Upper lobe of right lung (tissue), 1 donor: Measurements from ENCODE around the gene ZCCHC14. TPM values are rescaled to one million over a fixed set of nuclear protein-coding genes. Genes with fewer than 3 reads are reported as not detected.

ENCODE experiments used
- ATAC-seq: fragments of 200-7000 bp; cut with Tn5 transposase; one replicate; pipeline ENCODE4 v1.9.1; 2020; ENCODE audit warnings: mild to moderate bottlenecking, moderate library complexity
- DNase-seq: peaks from one replicate; pipeline ENCODE4 v3.0.0-alpha.2; 2020
- H3K27ac ChIP-seq: fragments of 200-600 bp; one replicate; pipeline ENCODE4 v1.8.0; 2022
- H3K27me3 ChIP-seq: fragments of 200-600 bp; one replicate; pipeline ENCODE4 v1.8.0; 2022; ENCODE audit warnings: mild to moderate bottlenecking
- H3K36me3 ChIP-seq: fragments of 200-600 bp; one replicate; pipeline ENCODE4 v1.8.0; 2022
- H3K4me1 ChIP-seq: fragments of 200-600 bp; one replicate; pipeline ENCODE4 v1.8.0; 2022
- H3K4me3 ChIP-seq: fragments of 200-600 bp; one replicate; pipeline ENCODE4 v1.8.0; 2022; ENCODE audit warnings: mild to moderate bottlenecking
- H3K9me3 ChIP-seq: fragments of 200-600 bp; one replicate; pipeline ENCODE4 v1.8.0; 2022
- CTCF ChIP-seq: fragments of 200-600 bp; IDR thresholded peaks from one replicate; pipeline ENCODE4 v1.8.0; 2022; ENCODE audit warnings: antibody characterized with exemption
- intact Hi-C: fragments of 100-400 bp; cut with DNase I; formaldehyde crosslinking; loops from one replicate; pipeline ENCODE4 v1.11.0; 2022
- total RNA-seq: library from RNA; stranded (reverse); fragmentation: NEBNext Ultra II Directional; extraction: Animal tissue kit (Norgen Biotek cat#: 25700); gene quantifications from one replicate; pipeline ENCODE4 v1.2.1, GENCODE V29; 2021
- donor health status: DM: no; HTN: yes; CAD: no; lungs with severe emphysema.

The ZCCHC14 gene
- total RNA-seq, 1 donor from 2014 or later, result 27.2 TPM

- no peak for DNase-seq
Measured at GRCh38 chr16:87422106-87422505, 70.7 kb downstream of the ZCCHC14 start.

DNA sequence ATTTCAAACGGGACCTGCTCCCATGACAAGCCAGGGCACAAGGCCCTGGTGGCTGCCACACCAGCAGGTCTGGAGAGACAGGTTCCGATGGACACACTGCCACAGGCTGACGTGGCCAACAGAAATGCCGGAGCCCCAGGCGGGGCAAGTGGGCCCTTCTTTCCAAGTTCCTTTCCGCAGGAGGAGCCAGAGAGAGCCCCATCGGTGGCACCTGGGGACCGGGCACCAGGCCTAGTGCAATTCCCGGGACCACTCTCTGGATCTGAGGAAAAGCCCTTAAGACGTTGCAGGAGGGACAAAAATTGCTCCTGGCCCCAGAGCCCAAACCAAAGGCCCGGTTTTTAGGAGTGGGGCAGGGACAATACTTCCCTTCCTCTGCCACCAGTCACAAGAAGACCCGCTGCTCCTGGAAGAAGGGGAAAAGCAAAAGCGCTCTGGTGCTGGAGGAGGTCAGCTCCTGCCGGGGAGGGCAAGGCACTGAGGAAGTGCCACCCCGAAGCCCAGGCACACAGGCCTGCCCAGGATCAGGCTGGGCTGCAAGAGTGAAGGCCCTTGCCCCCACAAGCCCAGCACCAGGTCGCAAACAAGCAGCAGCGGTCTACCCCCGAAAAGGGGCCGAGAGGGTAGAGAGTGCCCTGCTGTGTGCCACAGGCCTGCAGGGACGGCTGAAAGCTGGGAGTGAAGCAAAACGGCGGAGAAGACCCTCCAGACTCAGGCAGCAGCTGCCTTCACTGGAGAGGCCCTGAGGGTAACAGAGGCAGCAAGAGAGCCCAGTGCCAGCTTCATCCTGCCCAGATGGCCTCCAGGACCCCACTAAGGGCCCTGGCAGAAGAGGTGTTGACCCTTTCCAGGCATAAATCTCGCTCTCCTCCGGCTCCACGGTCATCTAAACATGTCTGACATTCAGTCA, 71.6 kb downstream of the ZCCHC14 start:
- no peak for TF ChIP-seq CTCF
- H3K4me3 ChIP-seq, result no peak overlapping the region
- no peaks in the 10 kb centered on the region for H3K9me3 ChIP-seq
- intact Hi-C loops, result no loop called here
- no peaks in the 10 kb centered on the region for H3K27me3 ChIP-seq
- no peaks in the 10 kb centered on the region for H3K4me1 ChIP-seq
- DNase-seq (no peak), ATAC-seq (no peak)
- H3K36me3 ChIP-seq, result peaks cover 78% of the 10 kb centered on the region
- H3K27ac ChIP-seq, result no peak overlapping the region

More at GRCh38 chr16:87422106-87422505, 70.7 kb downstream of the ZCCHC14 start:
- H3K36me3 ChIP-seq, result peaks cover 70% of the 10 kb centered on the region
- no peak for ATAC-seq
- H3K9me3 ChIP-seq, result no peaks in the 10 kb centered on the region
- H3K27me3 ChIP-seq, result no peaks in the 10 kb centered on the region
- no peak overlapping the region for H3K4me3 ChIP-seq
- no peak overlapping the region for H3K27ac ChIP-seq
- no peaks in the 10 kb centered on the region for H3K4me1 ChIP-seq
- TF ChIP-seq CTCF, result no peak
- intact Hi-C loops, result no loop called here

DNA sequence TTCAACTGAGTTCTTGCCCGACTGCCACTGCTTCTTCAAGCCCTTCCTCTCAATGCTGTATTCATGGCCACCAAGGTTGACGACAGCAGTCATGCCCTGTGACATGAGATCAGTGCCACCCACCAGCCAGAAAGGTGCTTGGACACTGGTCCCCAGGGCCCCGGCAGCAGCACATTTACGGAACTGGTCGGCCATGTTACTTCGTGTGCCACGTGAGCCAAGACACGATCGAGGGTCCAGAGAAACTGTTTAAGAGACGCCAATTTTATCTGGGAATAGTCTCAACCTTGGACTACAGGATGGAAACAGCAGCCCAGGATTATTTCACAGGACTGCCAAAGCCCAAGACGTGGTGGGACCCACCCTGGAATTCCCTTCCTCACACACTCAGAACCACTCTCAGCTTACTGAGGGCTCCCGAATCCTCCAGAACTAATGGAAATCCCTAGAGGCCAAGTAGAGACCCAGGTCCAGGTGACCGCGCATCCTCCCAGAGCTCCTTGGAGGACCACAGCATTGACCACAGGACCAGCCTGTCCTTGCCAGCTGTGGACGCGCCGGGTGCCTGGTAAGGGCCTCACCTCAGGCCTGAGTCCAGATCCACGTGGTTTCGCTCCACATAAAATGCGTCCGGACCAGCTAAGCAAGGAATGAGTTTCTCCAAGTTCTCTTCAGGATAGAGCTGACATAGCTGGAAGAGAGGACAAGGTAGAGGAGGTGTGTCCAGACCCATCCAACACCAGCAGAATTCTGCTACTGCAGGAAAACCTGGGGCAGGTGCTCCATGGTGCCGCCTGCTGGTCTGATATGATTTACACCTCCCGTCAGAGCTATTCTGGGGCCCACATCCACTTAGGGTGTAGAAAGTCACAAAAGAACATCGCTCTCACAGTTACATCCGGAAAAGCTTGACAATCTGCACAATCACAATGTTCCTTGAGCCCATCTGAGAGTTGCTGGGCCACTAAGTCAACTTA, 72.5 kb downstream of the ZCCHC14 start:
- intact Hi-C loops, result no loop called here
- DNase-seq (no peak), ATAC-seq (no peak)
- Histone ChIP-seq H3K27ac (no peak overlapping the region), H3K4me3 (no peak overlapping the region), H3K27me3 (no peaks in the 10 kb centered on the region), H3K4me1 (no peaks in the 10 kb centered on the region), H3K9me3 (no peaks in the 10 kb centered on the region), H3K36me3 (peaks cover 87% of the 10 kb centered on the region)
- TF ChIP-seq CTCF, result peak; percentile 5

DNA sequence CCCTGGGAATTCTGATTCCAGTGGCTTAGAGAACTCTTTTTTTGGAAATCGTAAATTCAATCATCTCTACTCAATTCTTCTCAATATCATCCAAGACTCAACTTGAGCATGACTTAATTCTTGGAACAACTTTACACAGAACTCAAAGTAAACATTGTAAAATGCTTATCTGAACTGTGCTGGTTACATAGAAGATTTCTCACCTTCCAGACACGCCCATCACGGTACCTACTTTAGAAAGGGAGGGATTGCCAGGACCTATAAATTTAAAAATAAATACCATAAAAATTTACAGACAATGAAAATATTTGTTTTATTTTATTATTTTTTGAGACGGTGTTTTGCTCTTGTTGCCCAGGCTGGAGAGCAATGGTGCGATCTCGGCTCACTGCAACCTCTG, 74.2 kb downstream of the ZCCHC14 start:
- Histone ChIP-seq H3K4me1 (no peaks in the 10 kb centered on the region), H3K27me3 (no peaks in the 10 kb centered on the region), H3K27ac (no peak overlapping the region), H3K36me3 (peaks cover 95% of the 10 kb centered on the region), H3K4me3 (no peak overlapping the region), H3K9me3 (no peaks in the 10 kb centered on the region)
- TF ChIP-seq CTCF, result no peak
- DNase-seq (no peak), ATAC-seq (no peak)
- intact Hi-C loops, result loop anchor here (10.0 kb wide), 1 partner anchor 216 kb away; no protein-coding TSS in a partner anchor

DNA sequence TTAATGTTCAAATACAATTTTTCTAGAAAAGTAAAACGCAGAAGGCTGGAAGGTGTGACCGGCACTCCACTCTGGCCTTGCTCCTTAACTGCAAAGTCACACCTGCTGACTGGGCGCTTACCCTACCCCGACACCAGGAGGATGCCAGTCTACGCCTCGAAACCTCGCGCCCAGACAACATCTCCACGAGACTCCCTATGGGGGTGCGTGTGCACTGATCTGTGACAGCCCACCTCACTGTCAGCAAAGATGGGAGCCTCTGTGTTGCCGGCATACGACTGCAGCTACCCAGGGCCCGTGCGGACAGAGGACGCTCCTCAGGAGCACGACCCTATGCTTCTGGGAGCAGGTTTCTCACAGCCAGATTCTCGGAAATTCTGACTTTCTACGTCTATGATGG, 74.6 kb downstream of the ZCCHC14 start:
- no peak for TF ChIP-seq CTCF
- Histone ChIP-seq H3K27me3 (no peaks in the 10 kb centered on the region), H3K27ac (no peak overlapping the region), H3K36me3 (peaks cover 95% of the 10 kb centered on the region), H3K4me1 (no peaks in the 10 kb centered on the region), H3K9me3 (no peaks in the 10 kb centered on the region), H3K4me3 (no peak overlapping the region)
- no peak for ATAC-seq
- intact Hi-C loops, result loop anchor here (10.0 kb wide), 1 partner anchor 217 kb away; no protein-coding TSS in a partner anchor
- DNase-seq, result no peak
